ENCODE measurements around the gene UBP1. TPM values are rescaled to one million over a fixed set of nuclear protein-coding genes. Genes with fewer than 3 reads are reported as not detected.

Gene UBP1
- total and polyA plus RNA-seq, 9 of the 15 experiments (the other 6 are each of a cell fraction or from before 2014, with no cell fraction given) = 13.6 to 143 (median 79.6) TPM

DNA sequence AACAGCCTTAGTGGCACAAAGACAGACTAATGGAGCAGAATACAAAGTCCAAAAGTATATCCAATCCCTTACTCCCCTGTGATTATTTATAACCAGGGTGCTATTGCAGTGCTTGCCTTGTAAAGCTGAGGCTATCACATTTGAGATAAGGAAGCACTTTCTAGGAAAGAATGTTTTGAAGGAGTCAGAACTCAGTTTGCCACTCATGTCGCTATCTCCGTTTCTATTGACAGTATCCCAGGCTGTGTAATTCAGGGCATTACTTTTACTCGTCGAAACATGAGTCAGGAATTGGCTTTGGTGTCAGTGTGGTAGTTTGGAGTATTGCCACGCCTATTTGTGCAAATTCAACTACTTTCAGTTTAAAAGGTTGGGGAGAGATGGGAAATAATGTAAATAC lies 84.6 kb downstream of the UBP1 start (continued):
- TF ChIP-seq, protein P1, sequence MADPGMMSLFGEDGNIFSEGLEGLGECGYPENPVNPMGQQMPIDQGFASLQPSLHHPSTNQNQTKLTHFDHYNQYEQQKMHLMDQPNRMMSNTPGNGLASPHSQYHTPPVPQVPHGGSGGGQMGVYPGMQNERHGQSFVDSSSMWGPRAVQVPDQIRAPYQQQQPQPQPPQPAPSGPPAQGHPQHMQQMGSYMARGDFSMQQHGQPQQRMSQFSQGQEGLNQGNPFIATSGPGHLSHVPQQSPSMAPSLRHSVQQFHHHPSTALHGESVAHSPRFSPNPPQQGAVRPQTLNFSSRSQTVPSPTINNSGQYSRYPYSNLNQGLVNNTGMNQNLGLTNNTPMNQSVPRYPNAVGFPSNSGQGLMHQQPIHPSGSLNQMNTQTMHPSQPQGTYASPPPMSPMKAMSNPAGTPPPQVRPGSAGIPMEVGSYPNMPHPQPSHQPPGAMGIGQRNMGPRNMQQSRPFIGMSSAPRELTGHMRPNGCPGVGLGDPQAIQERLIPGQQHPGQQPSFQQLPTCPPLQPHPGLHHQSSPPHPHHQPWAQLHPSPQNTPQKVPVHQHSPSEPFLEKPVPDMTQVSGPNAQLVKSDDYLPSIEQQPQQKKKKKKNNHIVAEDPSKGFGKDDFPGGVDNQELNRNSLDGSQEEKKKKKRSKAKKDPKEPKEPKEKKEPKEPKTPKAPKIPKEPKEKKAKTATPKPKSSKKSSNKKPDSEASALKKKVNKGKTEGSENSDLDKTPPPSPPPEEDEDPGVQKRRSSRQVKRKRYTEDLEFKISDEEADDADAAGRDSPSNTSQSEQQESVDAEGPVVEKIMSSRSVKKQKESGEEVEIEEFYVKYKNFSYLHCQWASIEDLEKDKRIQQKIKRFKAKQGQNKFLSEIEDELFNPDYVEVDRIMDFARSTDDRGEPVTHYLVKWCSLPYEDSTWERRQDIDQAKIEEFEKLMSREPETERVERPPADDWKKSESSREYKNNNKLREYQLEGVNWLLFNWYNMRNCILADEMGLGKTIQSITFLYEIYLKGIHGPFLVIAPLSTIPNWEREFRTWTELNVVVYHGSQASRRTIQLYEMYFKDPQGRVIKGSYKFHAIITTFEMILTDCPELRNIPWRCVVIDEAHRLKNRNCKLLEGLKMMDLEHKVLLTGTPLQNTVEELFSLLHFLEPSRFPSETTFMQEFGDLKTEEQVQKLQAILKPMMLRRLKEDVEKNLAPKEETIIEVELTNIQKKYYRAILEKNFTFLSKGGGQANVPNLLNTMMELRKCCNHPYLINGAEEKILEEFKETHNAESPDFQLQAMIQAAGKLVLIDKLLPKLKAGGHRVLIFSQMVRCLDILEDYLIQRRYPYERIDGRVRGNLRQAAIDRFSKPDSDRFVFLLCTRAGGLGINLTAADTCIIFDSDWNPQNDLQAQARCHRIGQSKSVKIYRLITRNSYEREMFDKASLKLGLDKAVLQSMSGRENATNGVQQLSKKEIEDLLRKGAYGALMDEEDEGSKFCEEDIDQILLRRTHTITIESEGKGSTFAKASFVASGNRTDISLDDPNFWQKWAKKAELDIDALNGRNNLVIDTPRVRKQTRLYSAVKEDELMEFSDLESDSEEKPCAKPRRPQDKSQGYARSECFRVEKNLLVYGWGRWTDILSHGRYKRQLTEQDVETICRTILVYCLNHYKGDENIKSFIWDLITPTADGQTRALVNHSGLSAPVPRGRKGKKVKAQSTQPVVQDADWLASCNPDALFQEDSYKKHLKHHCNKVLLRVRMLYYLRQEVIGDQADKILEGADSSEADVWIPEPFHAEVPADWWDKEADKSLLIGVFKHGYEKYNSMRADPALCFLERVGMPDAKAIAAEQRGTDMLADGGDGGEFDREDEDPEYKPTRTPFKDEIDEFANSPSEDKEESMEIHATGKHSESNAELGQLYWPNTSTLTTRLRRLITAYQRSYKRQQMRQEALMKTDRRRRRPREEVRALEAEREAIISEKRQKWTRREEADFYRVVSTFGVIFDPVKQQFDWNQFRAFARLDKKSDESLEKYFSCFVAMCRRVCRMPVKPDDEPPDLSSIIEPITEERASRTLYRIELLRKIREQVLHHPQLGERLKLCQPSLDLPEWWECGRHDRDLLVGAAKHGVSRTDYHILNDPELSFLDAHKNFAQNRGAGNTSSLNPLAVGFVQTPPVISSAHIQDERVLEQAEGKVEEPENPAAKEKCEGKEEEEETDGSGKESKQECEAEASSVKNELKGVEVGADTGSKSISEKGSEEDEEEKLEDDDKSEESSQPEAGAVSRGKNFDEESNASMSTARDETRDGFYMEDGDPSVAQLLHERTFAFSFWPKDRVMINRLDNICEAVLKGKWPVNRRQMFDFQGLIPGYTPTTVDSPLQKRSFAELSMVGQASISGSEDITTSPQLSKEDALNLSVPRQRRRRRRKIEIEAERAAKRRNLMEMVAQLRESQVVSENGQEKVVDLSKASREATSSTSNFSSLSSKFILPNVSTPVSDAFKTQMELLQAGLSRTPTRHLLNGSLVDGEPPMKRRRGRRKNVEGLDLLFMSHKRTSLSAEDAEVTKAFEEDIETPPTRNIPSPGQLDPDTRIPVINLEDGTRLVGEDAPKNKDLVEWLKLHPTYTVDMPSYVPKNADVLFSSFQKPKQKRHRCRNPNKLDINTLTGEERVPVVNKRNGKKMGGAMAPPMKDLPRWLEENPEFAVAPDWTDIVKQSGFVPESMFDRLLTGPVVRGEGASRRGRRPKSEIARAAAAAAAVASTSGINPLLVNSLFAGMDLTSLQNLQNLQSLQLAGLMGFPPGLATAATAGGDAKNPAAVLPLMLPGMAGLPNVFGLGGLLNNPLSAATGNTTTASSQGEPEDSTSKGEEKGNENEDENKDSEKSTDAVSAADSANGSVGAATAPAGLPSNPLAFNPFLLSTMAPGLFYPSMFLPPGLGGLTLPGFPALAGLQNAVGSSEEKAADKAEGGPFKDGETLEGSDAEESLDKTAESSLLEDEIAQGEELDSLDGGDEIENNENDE (IDR thresholded peaks at IDR 0.05; ENCODE audit: low read depth, low read length) = no peak
- TF ChIP-seq CREB5 (CRISPR knock-in tag; IDR thresholded peaks at IDR 0.05) (no peak), ZNF311 (CRISPR knock-in tag; IDR thresholded peaks at IDR 0.05) (no peak), ARNT (IDR thresholded peaks at IDR 0.05) (no peak), ZNF766 (CRISPR knock-in tag; conservative IDR thresholded peaks at IDR 0.05) (no peak), RBFOX2 (IDR thresholded peaks at IDR 0.05; ENCODE audit: low read depth, low read length) (no peak), ZFP30 (CRISPR knock-in tag; IDR thresholded peaks at IDR 0.05; ENCODE audit: borderline replicate concordance) (no peak), HDAC2 (IDR thresholded peaks at IDR 0.05) (no peak), ID3 (CRISPR knock-in tag; IDR thresholded peaks at IDR 0.05) (no peak), ID3 (tag; IDR thresholded peaks at IDR 0.05) (no peak), TCF7 (IDR thresholded peaks at IDR 0.05; ENCODE audit: borderline replicate concordance) (no peak), ZNF12 (CRISPR knock-in tag; IDR thresholded peaks at IDR 0.05) (no peak), MAX (CRISPR knock-in tag; IDR thresholded peaks at IDR 0.05) (no peak), MTA3 (IDR thresholded peaks at IDR 0.05; ENCODE audit: borderline replicate concordance) (peak; percentile 32; the same call in 1 of the 2 replicates)
- TF ChIP-seq, protein P2, sequence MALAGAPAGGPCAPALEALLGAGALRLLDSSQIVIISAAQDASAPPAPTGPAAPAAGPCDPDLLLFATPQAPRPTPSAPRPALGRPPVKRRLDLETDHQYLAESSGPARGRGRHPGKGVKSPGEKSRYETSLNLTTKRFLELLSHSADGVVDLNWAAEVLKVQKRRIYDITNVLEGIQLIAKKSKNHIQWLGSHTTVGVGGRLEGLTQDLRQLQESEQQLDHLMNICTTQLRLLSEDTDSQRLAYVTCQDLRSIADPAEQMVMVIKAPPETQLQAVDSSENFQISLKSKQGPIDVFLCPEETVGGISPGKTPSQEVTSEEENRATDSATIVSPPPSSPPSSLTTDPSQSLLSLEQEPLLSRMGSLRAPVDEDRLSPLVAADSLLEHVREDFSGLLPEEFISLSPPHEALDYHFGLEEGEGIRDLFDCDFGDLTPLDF (CRISPR knock-in tag; IDR thresholded peaks at IDR 0.05) = no peak
